HepG2 (cell line): ENCODE data around the gene LAP3. TPM values are rescaled to one million over a fixed set of nuclear protein-coding genes. Genes with fewer than 3 reads are reported as not detected.

Source experiments
- BORCS8-MEF2B ChIP-seq: sonication (generic); formaldehyde crosslinking; IDR thresholded peaks from 2 replicates; pipeline ENCODE4 v1.8.0; 2022; ENCODE audit warnings: mild to moderate bottlenecking, missing genetic modification reagents
- CEBPG ChIP-seq: IDR thresholded peaks from 2 replicates; pipeline ENCODE4 v1.6.1; 2016
- FOSL2 ChIP-seq: sonication (generic); formaldehyde crosslinking; IDR thresholded peaks from 2 replicates; pipeline ENCODE4 v1.4.0; 2020; ENCODE audit warnings: missing genetic modification reagents
- RCOR2 ChIP-seq: IDR thresholded peaks from 2 replicates; pipeline ENCODE4 v1.6.1; 2016; ENCODE audit warnings: missing biosample characterization, missing genetic modification reagents
- RXRB ChIP-seq: IDR thresholded peaks from 2 replicates; pipeline ENCODE4 v1.6.1; 2016; ENCODE audit warnings: borderline replicate concordance, missing genetic modification reagents, missing compliant biosample characterization
- SALL1 ChIP-seq: sonication (generic); formaldehyde crosslinking; IDR thresholded peaks from 2 replicates; pipeline ENCODE4 v1.8.0; 2022; ENCODE audit warnings: mild to moderate bottlenecking, missing genetic modification reagents
- SOX13 ChIP-seq, 3 experiments: fragments of 450-650 bp in 1 of 3; sonication (generic) in 1 of 3; formaldehyde crosslinking in 1 of 3; IDR thresholded peaks in 2 of 3; conservative IDR thresholded peaks in 1 of 3; 2 replicates each; pipeline versions ENCODE4 v1.5.0 to v1.6.1; 2016 to 2020; ENCODE audit warnings: antibody characterized with exemption in 1 of 3, mild to moderate bottlenecking in 1 of 3, missing compliant biosample characterization in 1 of 3, missing genetic modification reagents in 1 of 3, moderate library complexity in 1 of 3
- TGIF2 ChIP-seq: IDR thresholded peaks from 2 replicates; pipeline ENCODE4 v1.6.1; 2016; ENCODE audit warnings: control low read depth, missing compliant biosample characterization
- ZBTB7A ChIP-seq: sonication (generic); formaldehyde crosslinking; IDR thresholded peaks from 2 replicates; pipeline ENCODE4 v1.8.0; 2022; ENCODE audit warnings: mild to moderate bottlenecking, missing genetic modification reagents
- ZMYM2 ChIP-seq: sonication (generic); formaldehyde crosslinking; IDR thresholded peaks from 2 replicates; pipeline ENCODE4 v1.8.0; 2022; ENCODE audit warnings: mild to moderate bottlenecking, missing genetic modification reagents
- ZNF644 ChIP-seq: IDR thresholded peaks from 2 replicates; pipeline ENCODE4 v1.6.1; 2016; ENCODE audit warnings: low read depth
- polyA plus RNA-seq, 8 experiments: library from polyadenylated mRNA; depleted of rRNA in 3 of 8; stranded (reverse) in 7 of 8; unstranded in 1 of 8; fragments of >200 nt; fragmentation: Illumina TruSeq in 4 of 8; extraction: Trizol in 4 of 8; gene quantifications; 2 replicates each; pipeline versions ENCODE4 v1.2.1 to v1.2.3, GENCODE V29; 2011 to 2016; ENCODE audit warnings: low read depth in 4 of 8, missing spikeins in 1 of 8, mixed read lengths in 1 of 8; ENCODE audit not compliant: insufficient read depth in 1 of 8
- total RNA-seq, 5 experiments: library from RNA; depleted of rRNA; stranded (reverse); fragments of >200 nt; fragmentation: Illumina TruSeq; extraction: Trizol; gene quantifications; 2 replicates each; pipeline ENCODE4 v1.2.3, GENCODE V29; 2016; ENCODE audit warnings: low read depth in 1 of 5
- TF ChIP-seq, protein P1 (sequence below): fragments of 450-650 bp; IDR thresholded peaks from 2 replicates; pipeline ENCODE4 v1.6.1; 2016
- TF ChIP-seq, protein P2 (sequence below): sonication (generic); formaldehyde crosslinking; IDR thresholded peaks from 2 replicates; pipeline ENCODE4 v1.4.0; 2020; ENCODE audit warnings: missing genetic modification reagents
- TF ChIP-seq, protein P3 (sequence below), 2 experiments: sonication (generic) in 1 of 2; formaldehyde crosslinking in 1 of 2; IDR thresholded peaks; 2 replicates each; pipeline versions ENCODE4 v1.4.0 to v1.6.1; 2016 to 2020; ENCODE audit warnings: borderline replicate concordance in 1 of 2, low read depth in 1 of 2, mild to moderate bottlenecking in 1 of 2, missing genetic modification reagents in 1 of 2
- TF ChIP-seq, protein P4 (sequence below): IDR thresholded peaks from 2 replicates; pipeline ENCODE4 v1.4.0; 2020; ENCODE audit warnings: mild to moderate bottlenecking, missing genetic modification reagents

LAP3 gene
- total and polyA plus RNA-seq, 2 of the 13 experiments (the other 11 are each of a cell fraction or from before 2014, with no cell fraction given): 106 to 125 TPM

GRCh38 chr4:17560065-17560673, 16.8 kb upstream of the LAP3 start (continued):
- TF ChIP-seq, protein P1, sequence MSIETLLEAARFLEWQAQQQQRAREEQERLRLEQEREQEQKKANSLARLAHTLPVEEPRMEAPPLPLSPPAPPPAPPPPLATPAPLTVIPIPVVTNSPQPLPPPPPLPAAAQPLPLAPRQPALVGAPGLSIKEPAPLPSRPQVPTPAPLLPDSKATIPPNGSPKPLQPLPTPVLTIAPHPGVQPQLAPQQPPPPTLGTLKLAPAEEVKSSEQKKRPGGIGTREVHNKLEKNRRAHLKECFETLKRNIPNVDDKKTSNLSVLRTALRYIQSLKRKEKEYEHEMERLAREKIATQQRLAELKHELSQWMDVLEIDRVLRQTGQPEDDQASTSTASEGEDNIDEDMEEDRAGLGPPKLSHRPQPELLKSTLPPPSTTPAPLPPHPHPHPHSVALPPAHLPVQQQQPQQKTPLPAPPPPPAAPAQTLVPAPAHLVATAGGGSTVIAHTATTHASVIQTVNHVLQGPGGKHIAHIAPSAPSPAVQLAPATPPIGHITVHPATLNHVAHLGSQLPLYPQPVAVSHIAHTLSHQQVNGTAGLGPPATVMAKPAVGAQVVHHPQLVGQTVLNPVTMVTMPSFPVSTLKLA: no peak
- TF ChIP-seq, protein P2, sequence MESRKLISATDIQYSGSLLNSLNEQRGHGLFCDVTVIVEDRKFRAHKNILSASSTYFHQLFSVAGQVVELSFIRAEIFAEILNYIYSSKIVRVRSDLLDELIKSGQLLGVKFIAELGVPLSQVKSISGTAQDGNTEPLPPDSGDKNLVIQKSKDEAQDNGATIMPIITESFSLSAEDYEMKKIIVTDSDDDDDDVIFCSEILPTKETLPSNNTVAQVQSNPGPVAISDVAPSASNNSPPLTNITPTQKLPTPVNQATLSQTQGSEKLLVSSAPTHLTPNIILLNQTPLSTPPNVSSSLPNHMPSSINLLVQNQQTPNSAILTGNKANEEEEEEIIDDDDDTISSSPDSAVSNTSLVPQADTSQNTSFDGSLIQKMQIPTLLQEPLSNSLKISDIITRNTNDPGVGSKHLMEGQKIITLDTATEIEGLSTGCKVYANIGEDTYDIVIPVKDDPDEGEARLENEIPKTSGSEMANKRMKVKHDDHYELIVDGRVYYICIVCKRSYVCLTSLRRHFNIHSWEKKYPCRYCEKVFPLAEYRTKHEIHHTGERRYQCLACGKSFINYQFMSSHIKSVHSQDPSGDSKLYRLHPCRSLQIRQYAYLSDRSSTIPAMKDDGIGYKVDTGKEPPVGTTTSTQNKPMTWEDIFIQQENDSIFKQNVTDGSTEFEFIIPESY (CRISPR knock-in tag): no peak
- TF ChIP-seq TGIF2 (CRISPR knock-in tag): 0 out of 2 replicates have a peak, but pooled peaks have one; percentile 7
- TF ChIP-seq SOX13 (IDR thresholded peaks at IDR 0.05): no peak
- peak in 1 of 2 experiments; percentile 70; a peak in 2 of 4 replicates for TF ChIP-seq SOX13 (CRISPR knock-in tag; conservative IDR thresholded peaks at IDR 0.05 in 1 of 2, IDR thresholded peaks at IDR 0.05 in 1 of 2)
- peak; percentile 80 for TF ChIP-seq ZNF644
- TF ChIP-seq BORCS8-MEF2B (CRISPR knock-in tag): no peak
- TF ChIP-seq, protein P3, sequence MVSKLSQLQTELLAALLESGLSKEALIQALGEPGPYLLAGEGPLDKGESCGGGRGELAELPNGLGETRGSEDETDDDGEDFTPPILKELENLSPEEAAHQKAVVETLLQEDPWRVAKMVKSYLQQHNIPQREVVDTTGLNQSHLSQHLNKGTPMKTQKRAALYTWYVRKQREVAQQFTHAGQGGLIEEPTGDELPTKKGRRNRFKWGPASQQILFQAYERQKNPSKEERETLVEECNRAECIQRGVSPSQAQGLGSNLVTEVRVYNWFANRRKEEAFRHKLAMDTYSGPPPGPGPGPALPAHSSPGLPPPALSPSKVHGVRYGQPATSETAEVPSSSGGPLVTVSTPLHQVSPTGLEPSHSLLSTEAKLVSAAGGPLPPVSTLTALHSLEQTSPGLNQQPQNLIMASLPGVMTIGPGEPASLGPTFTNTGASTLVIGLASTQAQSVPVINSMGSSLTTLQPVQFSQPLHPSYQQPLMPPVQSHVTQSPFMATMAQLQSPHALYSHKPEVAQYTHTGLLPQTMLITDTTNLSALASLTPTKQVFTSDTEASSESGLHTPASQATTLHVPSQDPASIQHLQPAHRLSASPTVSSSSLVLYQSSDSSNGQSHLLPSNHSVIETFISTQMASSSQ (IDR thresholded peaks at IDR 0.05; ENCODE audit: low read depth): no peak
- TF ChIP-seq, protein P3 (CRISPR knock-in tag; IDR thresholded peaks at IDR 0.05; ENCODE audit: borderline replicate concordance): 0 out of 2 replicates have a peak, but pooled peaks have one; percentile 25
- peak; percentile 92 for TF ChIP-seq CEBPG (CRISPR knock-in tag)
- TF ChIP-seq, protein P4, sequence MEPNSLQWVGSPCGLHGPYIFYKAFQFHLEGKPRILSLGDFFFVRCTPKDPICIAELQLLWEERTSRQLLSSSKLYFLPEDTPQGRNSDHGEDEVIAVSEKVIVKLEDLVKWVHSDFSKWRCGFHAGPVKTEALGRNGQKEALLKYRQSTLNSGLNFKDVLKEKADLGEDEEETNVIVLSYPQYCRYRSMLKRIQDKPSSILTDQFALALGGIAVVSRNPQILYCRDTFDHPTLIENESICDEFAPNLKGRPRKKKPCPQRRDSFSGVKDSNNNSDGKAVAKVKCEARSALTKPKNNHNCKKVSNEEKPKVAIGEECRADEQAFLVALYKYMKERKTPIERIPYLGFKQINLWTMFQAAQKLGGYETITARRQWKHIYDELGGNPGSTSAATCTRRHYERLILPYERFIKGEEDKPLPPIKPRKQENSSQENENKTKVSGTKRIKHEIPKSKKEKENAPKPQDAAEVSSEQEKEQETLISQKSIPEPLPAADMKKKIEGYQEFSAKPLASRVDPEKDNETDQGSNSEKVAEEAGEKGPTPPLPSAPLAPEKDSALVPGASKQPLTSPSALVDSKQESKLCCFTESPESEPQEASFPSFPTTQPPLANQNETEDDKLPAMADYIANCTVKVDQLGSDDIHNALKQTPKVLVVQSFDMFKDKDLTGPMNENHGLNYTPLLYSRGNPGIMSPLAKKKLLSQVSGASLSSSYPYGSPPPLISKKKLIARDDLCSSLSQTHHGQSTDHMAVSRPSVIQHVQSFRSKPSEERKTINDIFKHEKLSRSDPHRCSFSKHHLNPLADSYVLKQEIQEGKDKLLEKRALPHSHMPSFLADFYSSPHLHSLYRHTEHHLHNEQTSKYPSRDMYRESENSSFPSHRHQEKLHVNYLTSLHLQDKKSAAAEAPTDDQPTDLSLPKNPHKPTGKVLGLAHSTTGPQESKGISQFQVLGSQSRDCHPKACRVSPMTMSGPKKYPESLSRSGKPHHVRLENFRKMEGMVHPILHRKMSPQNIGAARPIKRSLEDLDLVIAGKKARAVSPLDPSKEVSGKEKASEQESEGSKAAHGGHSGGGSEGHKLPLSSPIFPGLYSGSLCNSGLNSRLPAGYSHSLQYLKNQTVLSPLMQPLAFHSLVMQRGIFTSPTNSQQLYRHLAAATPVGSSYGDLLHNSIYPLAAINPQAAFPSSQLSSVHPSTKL (CRISPR knock-in tag): peak; percentile 66
- peak; percentile 77 for TF ChIP-seq SALL1 (CRISPR knock-in tag)
- TF ChIP-seq ZBTB7A (CRISPR knock-in tag): 0 out of 2 replicates have a peak, but pooled peaks have one; percentile 22
- peak; percentile 83; the same call in 1 of the 2 replicates for TF ChIP-seq ZMYM2 (CRISPR knock-in tag)
- peak; percentile 45; the same call in 1 of the 2 replicates for TF ChIP-seq RCOR2
- peak; percentile 79 for TF ChIP-seq FOSL2 (CRISPR knock-in tag)
- peak; percentile 50 for TF ChIP-seq RXRB (CRISPR knock-in tag)
